Dermis blood vessel endothelial cell (primary cell): Measurements from ENCODE around the gene NAB2. TPM values are rescaled to one million over a fixed set of nuclear protein-coding genes. Genes with fewer than 3 reads are reported as not detected.
"Not testable (repeated sequence)": the region's sequence is repeated elsewhere in the genome, so short reads cannot be mapped to it uniquely, and the experiment has no call there.

Experiments
- DNase-seq: peaks from one replicate; pipeline ENCODE4 v3.0.0; 2010
- total RNA-seq: library from RNA; depleted of rRNA; stranded (reverse); fragments of >200 nt; gene quantifications from 2 replicates; pipeline ENCODE4 v1.2.3, GENCODE V29; 2014

The NAB2 gene
- total RNA-seq, result 9.6 and 26.9 TPM in 2 replicates

GRCh38 chr12:57088354-57089270 is at the start of gene NAB2:
Gene NAB2, plus strand, starts transcription at chr12:57089114. Its CDS starts 158 bp downstream, at chr12:57089272.
- DNase-seq, result peak; percentile 93

GRCh38 chr12:57040211-57040610 is 48.7 kb upstream of the NAB2 start:
- no peak for DNase-seq

- no peak for DNase-seq
These were observed 48.2 kb upstream of the NAB2 start for GRCh38 chr12:57040750-57041149.

- DNase-seq, result no peak
These were observed 46.2 kb upstream of the NAB2 start for GRCh38 chr12:57042695-57043094.

GRCh38 chr12:57044468-57044867 is 44.4 kb upstream of the NAB2 start:
- DNase-seq, result no peak

GRCh38 chr12:57044889-57045288 is 44.0 kb upstream of the NAB2 start:
- DNase-seq, result no peak

- no peak for DNase-seq
These were observed 42.7 kb upstream of the NAB2 start for GRCh38 chr12:57046086-57046791.

GRCh38 chr12:57046947-57047890 is 41.7 kb upstream of the NAB2 start:
- DNase-seq, result no peak

- no peak for DNase-seq
These were observed 40.9 kb upstream of the NAB2 start for GRCh38 chr12:57047981-57048380.

GRCh38 chr12:57048423-57049118 is 40.3 kb upstream of the NAB2 start:
- no peak for DNase-seq

GRCh38 chr12:57049119-57049446 is 39.8 kb upstream of the NAB2 start:
- DNase-seq, result no peak

GRCh38 chr12:57049890-57050289 is 39.0 kb upstream of the NAB2 start, which contains the start of gene MYO1A:
Gene MYO1A, minus strand, starts transcription at chr12:57050129. Its CDS starts 1,806 bp downstream, at chr12:57048323.
- peak; percentile 13 for DNase-seq

- no peak for DNase-seq
These were observed 37.9 kb upstream of the NAB2 start for GRCh38 chr12:57051011-57051410.

GRCh38 chr12:57053146-57053545 is 35.8 kb upstream of the NAB2 start:
- not testable (repeated sequence) for DNase-seq

- not testable (repeated sequence) for DNase-seq
These were observed 35.0 kb upstream of the NAB2 start for GRCh38 chr12:57053901-57054300.

- no peak for DNase-seq
These were observed 33.1 kb upstream of the NAB2 start for GRCh38 chr12:57055824-57056223.

GRCh38 chr12:57057067-57057751 is 31.7 kb upstream of the NAB2 start:
- DNase-seq, result no peak

- no peak for DNase-seq
These were observed 30.5 kb upstream of the NAB2 start for GRCh38 chr12:57058454-57058853.

- peak; percentile 37 for DNase-seq
These were observed 24.8 kb upstream of the NAB2 start for GRCh38 chr12:57063991-57064685.

GRCh38 chr12:57066245-57066644 is 22.7 kb upstream of the NAB2 start:
- DNase-seq, result no peak

- DNase-seq, result peak; percentile 91
These were observed 19.4 kb upstream of the NAB2 start for GRCh38 chr12:57069523-57069922.
